Measurements from ENCODE around the gene NLGN1.

NLGN1 gene

DNA sequence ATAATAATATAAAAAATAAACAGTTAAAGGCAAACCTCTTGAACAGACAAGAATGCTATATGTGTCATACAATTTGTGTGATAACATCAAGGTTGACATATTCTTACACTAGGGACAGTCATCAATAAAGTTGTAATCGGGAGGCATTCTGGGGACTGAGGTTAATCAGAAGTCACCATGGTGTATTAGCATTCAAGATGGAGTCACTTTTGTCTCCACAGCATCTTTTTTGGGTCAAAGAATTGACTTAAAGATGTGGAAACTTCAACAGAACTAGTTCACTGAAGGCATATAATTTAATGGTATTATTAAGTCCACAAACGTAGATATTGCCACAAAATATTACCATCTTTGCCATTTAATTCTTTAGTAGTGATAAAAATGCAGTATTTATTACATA lies 836.0 kb downstream of the NLGN1 start:
- TF ChIP-seq, protein P1, sequence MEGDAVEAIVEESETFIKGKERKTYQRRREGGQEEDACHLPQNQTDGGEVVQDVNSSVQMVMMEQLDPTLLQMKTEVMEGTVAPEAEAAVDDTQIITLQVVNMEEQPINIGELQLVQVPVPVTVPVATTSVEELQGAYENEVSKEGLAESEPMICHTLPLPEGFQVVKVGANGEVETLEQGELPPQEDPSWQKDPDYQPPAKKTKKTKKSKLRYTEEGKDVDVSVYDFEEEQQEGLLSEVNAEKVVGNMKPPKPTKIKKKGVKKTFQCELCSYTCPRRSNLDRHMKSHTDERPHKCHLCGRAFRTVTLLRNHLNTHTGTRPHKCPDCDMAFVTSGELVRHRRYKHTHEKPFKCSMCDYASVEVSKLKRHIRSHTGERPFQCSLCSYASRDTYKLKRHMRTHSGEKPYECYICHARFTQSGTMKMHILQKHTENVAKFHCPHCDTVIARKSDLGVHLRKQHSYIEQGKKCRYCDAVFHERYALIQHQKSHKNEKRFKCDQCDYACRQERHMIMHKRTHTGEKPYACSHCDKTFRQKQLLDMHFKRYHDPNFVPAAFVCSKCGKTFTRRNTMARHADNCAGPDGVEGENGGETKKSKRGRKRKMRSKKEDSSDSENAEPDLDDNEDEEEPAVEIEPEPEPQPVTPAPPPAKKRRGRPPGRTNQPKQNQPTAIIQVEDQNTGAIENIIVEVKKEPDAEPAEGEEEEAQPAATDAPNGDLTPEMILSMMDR (IDR thresholded peaks at IDR 0.05), result no peak
- no peak for TF ChIP-seq ZFX (IDR thresholded peaks at IDR 0.05; ENCODE audit: borderline replicate concordance)
- H3K27ac ChIP-seq, result no peak overlapping the region

DNA sequence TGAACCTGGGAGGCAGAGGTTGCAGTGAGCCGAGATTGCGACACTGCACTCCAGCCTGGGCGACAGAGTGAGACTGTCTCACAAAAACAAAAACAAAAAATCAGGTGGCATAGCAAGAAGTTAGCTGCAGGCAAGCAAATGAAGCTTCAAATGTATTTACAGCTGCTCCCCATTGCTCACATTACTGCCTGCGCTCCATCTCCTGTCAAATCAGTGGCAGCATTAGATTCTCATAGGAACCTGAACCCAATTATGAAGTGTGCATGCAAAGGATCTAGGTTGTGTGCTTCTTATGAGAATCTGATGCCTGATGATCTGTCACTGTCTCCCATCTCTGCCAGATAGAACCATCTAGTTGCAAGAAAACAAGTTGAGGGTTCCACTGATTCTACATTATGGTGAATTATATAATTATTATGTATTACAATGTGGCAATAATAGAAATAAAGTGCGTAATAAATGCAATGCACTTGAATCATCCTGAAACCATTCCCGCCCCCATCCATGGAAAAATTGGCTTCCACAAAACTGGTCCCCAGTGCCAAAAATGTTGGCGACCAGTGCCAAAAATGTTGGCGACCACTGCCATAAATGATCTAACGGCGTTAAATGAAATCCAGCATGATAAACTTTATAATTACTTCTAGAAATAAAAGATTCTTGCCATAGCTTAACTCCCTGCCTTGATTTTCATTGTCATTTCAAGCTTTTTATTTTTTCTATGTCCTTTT lies 844.9 kb downstream of the NLGN1 start:
- no peak overlapping the region for H3K27ac ChIP-seq
- TF ChIP-seq, protein P1 (IDR thresholded peaks at IDR 0.05), result no peak
- no peak for TF ChIP-seq ZFX (IDR thresholded peaks at IDR 0.05; ENCODE audit: borderline replicate concordance)

DNA sequence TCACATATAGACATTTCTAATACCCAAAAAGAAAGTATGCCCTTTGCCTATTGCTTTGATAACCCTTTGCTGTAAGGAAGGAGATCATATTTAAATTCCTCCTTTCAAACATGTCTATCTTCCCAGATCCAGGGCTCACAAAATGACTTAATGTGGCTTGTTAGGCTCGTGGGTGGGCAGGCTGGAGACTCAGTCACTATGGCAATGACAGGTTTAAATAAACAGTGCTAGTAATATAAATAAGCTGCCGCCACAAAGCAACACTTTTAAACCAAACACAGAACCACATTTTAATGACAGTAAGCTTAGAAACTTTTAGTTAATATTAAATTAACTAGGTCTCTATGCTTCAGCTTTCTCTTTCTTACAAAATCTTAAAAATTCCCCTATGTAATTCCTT lies 845.6 kb downstream of the NLGN1 start:
- no peak overlapping the region for H3K27ac ChIP-seq
- no peak for TF ChIP-seq ZFX (IDR thresholded peaks at IDR 0.05; ENCODE audit: borderline replicate concordance)
- TF ChIP-seq, protein P1 (IDR thresholded peaks at IDR 0.05), result no peak

DNA sequence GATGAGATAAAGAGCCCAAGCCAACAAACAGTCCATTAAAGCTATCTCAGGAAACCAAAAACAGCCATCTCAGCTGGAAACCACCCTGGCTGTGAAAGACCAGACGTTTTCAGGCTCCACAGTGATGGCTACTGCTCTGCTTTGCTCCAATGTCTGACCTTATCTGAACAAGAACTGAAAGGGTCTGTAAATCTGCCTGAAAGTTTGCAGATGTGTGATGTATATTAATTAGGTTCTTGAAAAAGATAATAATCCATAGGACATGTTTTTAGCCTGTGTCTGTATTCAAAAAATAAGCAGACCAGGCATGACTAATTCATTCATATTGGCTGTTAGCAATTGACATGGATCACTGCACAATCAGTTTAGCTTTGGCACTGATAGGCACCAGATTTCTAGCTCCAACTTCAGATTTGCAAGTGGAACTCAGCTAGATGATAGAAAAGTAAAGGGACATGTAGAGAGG lies 850.2 kb downstream of the NLGN1 start:
- TF ChIP-seq ZFX (IDR thresholded peaks at IDR 0.05; ENCODE audit: borderline replicate concordance), result no peak
- TF ChIP-seq, protein P1 (IDR thresholded peaks at IDR 0.05), result no peak
- H3K27ac ChIP-seq, result no peak overlapping the region

DNA sequence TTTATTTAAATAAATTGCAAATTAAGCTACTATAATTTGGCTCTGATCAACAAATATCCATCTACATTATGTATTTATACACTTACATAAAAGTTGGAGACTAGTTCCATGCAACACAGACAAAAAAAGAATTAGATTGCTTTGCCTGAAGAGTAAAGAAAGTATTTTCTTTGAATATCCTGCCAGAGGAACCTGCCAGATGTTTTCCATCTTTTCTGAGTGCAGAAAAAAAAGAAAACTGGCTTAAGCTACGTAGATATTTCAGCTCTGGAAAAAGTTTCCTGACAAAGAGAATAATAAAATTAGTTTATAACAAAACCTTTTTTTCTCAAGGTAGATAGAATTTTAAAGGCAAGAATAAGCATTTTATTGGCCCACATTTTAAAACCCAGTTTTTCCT lies 854.1 kb downstream of the NLGN1 start:
- TF ChIP-seq, protein P1 (IDR thresholded peaks at IDR 0.05), result no peak
- no peak for TF ChIP-seq ZFX (IDR thresholded peaks at IDR 0.05; ENCODE audit: borderline replicate concordance)
- H3K27ac ChIP-seq, result no peak overlapping the region

DNA sequence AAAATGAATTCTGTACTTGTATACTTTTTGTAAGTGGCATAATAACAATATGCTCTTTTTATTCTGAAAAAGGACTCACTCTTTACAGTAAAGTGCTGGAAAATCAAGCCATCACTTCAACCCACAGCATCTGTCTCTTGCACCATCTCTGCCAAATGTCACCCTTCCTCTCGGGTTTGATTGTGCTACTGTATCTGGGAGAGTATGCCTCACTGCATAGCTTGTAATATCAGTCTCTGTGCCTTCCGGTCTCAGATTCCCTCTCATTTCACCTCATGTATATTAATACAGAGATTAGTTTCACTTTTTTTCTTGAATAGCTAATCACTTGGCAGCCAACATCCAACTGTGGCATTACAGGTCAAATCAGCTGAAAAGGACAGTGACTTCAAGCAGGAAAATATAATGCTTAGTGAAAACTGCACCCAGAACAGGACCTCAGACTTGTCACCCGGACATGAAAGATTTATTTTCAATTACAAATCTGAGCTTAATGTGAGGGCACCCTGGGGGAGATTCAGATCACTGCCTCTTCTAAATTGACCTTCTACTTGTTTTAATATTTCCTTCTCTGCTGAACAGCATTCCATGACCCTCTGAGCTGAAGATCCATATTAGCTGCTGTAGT lies 855.8 kb downstream of the NLGN1 start:
- TF ChIP-seq, protein P1 (IDR thresholded peaks at IDR 0.05), result no peak
- no peak for TF ChIP-seq ZFX (IDR thresholded peaks at IDR 0.05; ENCODE audit: borderline replicate concordance)

DNA sequence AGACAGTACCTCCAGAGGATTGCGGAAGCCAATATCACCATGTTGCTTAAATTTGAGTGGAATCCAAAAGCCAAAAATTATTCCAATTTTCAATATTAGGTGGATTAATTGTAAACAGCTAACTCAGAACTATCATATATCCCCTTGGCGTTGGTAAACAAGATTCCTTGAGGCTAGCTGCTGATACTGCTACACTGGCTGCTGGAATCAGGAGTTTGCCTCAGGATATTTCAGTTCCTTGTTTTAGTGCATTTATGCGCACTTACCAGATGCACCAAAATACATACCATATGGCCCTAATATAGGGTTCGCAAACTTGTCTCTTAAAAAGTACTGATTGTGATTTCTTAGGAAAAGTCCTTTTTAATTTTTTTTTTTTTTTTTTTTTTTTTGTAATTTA lies 856.4 kb downstream of the NLGN1 start:
- H3K27ac ChIP-seq, result no peak overlapping the region
- TF ChIP-seq ZFX (IDR thresholded peaks at IDR 0.05; ENCODE audit: borderline replicate concordance), result no peak
- TF ChIP-seq, protein P1 (IDR thresholded peaks at IDR 0.05), result no peak

More for the DNA sequence above, 855.8 kb downstream of the NLGN1 start:
- H3K27ac ChIP-seq, result no peak overlapping the region
